GM10248 (cell line): ENCODE results near the gene TRA2B.
"Not testable (repeated sequence)": the region's sequence is repeated elsewhere in the genome, so short reads cannot be mapped to it uniquely, and the experiment has no call there.

ENCODE experiments used
- CTCF ChIA-PET: fragments of 300-600 bp; sonication (Branson Sonifier 250); formaldehyde crosslinking; extraction: SDS; loops from one replicate; lab custom pipeline; 2021; ENCODE audit warnings: antibody characterized with exemption; lab: Yijun Ruan, JAX
- POLR2A ChIA-PET: fragments of 350-650 bp; sonication (Branson Sonifier 250); formaldehyde crosslinking; extraction: SDS; loops from one replicate; lab custom pipeline; 2020; ENCODE audit warnings: antibody characterized with exemption; lab: Yijun Ruan, JAX
- DNase-seq: peaks from one replicate; pipeline ENCODE4 v3.0.0; 2012; ENCODE audit errors: extremely low spot score
- TF ChIP-seq, protein P1 (sequence below): IDR thresholded peaks from 2 replicates; pipeline ENCODE4 v1.5.1; 2012; ENCODE audit warnings: mild to moderate bottlenecking, low read depth; ENCODE audit errors: extremely low read depth, missing control alignments, control extremely low read depth

The TRA2B gene

DNA sequence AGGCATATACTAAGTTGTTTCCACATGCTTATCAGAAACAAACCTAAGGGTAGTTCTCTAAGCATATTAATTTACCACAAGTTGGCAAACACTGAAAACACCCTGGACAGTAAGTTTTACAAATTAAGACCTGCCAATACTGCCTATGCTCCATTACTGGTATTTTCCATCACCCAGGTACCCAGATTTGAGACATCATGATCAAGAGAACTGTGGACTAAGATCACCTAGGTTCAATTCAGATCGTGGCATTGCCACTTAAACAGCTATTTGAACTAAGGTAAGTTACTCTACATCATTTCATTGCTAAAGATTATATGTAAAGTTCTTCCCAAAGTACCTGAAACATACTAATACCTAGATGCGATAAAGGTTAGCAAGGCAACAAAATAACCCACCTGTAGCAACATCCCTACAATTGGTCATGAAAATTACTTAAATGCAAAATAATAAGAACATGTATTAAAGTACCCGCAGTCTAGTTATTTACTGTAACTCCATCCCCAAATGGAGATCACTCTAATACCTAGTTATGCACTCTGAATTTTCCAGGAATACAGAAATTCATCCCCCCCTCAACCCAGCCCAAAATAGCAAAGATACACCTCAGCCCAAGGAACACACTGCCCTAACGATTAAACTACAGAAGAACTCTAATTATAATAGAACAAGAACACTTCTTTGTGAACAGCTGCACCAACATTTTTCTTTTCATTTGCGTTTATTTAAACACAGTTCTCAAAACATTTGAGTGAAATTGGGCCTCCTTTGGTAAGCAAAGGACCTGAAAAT lies 21.6 kb downstream of the TRA2B start:
- CTCF ChIA-PET = interaction anchor here (1.2 kb wide), 1 partner anchor 27 kb away, joined by 3 read pairs; no protein-coding TSS in a partner anchor
- no peak for DNase-seq
- TF ChIP-seq, protein P1, sequence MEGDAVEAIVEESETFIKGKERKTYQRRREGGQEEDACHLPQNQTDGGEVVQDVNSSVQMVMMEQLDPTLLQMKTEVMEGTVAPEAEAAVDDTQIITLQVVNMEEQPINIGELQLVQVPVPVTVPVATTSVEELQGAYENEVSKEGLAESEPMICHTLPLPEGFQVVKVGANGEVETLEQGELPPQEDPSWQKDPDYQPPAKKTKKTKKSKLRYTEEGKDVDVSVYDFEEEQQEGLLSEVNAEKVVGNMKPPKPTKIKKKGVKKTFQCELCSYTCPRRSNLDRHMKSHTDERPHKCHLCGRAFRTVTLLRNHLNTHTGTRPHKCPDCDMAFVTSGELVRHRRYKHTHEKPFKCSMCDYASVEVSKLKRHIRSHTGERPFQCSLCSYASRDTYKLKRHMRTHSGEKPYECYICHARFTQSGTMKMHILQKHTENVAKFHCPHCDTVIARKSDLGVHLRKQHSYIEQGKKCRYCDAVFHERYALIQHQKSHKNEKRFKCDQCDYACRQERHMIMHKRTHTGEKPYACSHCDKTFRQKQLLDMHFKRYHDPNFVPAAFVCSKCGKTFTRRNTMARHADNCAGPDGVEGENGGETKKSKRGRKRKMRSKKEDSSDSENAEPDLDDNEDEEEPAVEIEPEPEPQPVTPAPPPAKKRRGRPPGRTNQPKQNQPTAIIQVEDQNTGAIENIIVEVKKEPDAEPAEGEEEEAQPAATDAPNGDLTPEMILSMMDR = no peak
- POLR2A ChIA-PET = no interaction called here

DNA sequence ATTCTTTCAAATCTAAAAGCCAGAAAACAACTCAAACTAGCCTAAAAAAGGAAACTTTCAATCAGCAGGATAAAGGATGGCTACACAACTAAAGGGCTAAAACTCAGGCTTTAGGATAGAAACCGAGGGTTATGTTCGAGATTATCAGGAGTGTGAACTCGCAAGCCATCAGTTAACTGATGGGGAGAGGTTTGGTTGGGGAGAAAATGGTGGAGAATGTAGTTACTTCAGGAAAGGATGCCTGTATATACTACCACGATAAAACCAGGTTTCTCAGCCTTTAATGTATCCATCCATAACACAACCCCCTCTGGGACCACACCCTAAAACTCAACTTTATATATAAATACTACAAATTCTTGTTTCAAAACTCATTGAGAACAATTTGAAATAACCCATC lies 22.2 kb downstream of the TRA2B start:
- TF ChIP-seq, protein P1 = no peak
- no peak for DNase-seq
- ChIA-PET CTCF (interaction anchor here (2.4 kb wide), 1 partner anchor 28 kb away, joined by 9 read pairs; no protein-coding TSS in a partner anchor), POLR2A (interaction anchor here (1.8 kb wide), 1 partner anchor 14 kb away, joined by 6 read pairs; no protein-coding TSS in a partner anchor)

DNA sequence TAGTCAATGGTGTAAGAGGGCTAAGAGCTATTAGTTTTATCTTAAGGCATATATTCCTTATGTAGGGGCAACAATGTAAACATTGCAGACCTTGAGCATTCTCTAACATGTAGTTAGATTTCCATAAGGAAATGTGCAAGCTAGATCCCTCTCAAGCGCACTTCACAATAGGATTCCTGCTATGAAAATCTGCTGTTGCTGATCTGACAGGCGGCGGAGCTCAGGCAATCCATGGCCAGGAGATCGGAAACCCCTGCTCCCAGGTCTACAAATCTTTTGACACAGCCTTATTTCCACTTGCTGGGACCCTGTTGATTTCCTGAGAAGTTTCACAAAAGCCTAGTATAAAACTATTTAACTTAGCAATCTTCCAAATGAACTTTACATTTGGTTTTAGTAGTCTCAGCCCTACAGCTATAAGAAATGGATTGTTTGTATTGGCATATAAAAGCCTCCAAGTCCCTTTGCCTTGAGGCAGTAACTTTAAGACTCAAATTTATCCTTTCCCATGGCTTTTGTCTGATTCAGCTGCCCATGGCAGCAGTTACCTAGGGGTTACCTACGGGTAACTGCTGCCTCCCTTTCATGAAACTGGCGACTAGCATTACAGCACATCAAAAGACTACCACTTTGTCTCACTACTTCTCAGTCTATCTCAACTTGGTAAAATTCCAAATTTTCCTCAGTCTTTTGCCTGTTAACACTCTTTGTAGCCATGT lies 22.7 kb downstream of the TRA2B start:
- ChIA-PET CTCF (interaction anchor here (1.3 to 2.4 kb wide), 3 partner anchors 9 to 28 kb away, joined by 4 to 9 read pairs (median 6); no protein-coding TSS in a partner anchor), POLR2A (interaction anchor here (0.8 to 1.8 kb wide), 4 partner anchors 10 to 28 kb away, joined by 3 to 6 read pairs (median 4); no protein-coding TSS in a partner anchor)
- TF ChIP-seq, protein P1 = no peak
- no peak for DNase-seq

DNA sequence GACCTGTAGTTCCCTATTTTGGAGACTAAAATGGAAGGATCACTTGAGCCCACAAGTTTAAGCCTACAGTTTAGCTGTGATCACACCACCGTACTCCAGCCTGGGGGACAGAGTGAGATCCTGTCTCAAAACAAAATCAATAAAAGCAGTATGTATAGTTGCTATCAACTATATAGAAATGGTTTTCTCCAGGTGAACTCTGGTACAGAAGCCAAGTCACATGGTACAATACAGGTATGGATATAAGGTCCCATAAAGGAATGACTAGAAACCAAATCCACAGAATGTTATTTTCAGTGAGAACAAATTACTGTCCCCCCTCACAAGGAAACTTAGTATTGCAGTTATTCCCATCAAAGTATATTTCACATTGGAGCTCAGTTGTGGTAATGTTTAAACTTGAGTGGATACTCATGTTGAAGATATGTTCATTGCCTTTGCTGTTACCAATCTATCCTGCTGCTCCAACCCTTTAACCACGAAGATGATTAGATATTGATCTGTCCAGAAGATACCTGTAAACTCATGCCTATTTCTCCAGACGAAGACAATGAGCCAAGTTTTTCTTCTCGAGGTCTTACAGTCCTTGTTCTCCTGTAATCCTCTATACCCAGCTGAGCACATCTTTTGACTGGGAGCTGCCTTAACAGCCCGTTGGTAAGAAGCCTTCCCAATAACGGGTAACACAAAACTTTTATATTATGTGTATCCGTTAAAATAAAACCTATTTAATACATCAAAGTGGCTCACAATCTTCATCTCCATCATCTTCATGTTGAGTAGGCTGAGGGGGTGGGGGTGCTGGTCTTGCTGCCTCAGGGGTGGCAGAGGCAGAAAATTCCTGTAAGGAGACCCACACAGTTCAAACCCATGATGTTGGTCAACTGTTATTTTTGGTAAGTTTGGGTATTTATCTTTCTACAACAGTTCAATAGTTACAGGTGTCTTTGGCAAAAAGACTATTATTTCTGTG lies 24.6 kb downstream of the TRA2B start:
- CTCF ChIA-PET = interaction anchor here (1.2 to 2.4 kb wide), 3 partner anchors 14 to 254 kb away, joined by 3 to 9 read pairs (median 6); no protein-coding TSS in a partner anchor
- TF ChIP-seq, protein P1 = no peak
- no peak for DNase-seq
- POLR2A ChIA-PET = interaction anchor here (0.6 to 0.9 kb wide), 5 partner anchors 10 to 895 kb away, joined by 3 to 5 read pairs (median 4); no protein-coding TSS in a partner anchor

DNA sequence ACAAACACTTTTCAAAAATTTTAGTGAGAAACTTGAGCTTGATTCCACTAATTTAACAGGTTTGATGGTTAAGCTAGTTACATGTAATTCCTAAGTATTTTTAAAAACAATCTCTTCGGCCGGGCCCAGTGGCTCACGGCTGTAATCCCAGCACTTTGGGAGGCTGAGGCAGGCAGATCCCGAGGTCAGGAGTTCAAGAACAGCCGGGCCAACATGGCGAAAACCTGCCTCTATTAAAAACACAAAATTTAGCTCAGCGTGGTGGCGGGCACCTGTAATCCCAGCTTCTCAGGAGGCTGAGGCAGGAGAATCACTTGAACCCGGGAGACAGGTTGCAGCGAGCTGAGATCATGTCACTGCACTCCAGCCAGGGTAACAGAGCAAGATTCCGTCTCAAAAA lies 25.3 kb downstream of the TRA2B start:
- TF ChIP-seq, protein P1 = no peak
- ChIA-PET POLR2A (interaction anchor here (0.6 to 0.9 kb wide), 5 partner anchors 11 to 896 kb away, joined by 3 to 5 read pairs (median 4); no protein-coding TSS in a partner anchor), CTCF (interaction anchor here (0.6 to 1.4 kb wide), 4 partner anchors 13 to 253 kb away, joined by 3 to 6 read pairs (median 4); no protein-coding TSS in a partner anchor)
- no peak for DNase-seq

DNA sequence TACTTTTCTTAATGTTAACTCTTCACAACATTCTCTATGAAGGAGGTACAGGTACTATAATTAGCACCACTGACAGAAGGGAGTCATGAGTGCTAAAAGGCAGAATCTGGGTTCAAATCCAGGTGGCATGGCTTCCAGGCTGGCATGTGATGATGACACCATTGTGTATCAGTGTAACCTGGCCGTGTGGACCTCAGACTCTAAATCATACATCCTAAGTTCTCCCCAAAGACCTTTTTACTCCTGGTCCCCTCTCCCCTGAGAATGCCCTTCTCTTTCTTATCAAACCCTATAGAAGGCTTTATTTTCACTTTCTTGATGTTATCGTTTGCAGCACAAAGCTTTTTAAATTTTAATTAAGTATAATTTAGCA lies 26.8 kb downstream of the TRA2B start:
- DNase-seq, POLR2A ChIA-PET: not testable (repeated sequence)
- CTCF ChIA-PET = interaction anchor here (1.3 to 1.4 kb wide), 3 partner anchors 11 to 251 kb away, joined by 4 to 6 read pairs (median 4); no protein-coding TSS in a partner anchor

DNA sequence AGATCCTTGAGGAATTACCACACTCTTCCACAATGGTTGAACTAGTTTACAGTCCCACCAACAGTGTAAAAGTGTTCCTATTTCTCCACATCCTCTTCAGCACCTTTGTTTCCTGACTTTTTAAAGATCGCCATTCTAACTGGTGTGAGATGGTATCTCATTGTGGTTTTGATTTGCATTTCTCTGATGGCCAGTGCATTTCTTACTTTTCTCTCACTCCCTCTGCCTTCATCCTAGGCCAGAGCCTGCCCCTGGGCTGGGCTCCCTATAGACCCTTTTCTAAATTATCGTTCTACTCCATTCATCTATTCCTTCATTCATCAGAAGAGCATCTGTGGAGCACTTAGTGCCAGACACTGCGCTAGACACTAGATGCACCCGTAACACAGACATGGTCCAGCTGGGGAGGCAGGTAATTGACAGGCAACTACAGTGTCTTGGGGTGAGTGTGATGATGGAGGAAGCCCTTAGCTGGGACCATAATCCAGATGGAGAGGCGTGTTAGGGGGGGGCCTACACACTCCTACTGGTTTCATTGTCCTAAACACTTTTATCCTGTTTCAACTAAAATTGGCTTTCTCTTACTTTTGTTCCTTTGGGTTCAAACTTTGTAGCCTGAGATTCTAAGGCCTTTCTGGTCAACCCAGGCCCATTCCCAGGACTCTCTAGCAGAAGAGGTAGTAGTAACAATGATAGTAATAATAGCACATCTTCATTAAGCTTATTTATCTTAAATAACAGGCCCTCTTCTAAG lies 27.3 kb downstream of the TRA2B start:
- ChIA-PET POLR2A (interaction anchor here (0.7 kb wide), 1 partner anchor 548 kb away, joined by 5 read pairs; no protein-coding TSS in a partner anchor), CTCF (interaction anchor here (1.4 kb wide), 1 partner anchor 33 kb away, joined by 4 read pairs; no protein-coding TSS in a partner anchor)
- DNase-seq = not testable (repeated sequence)

DNA sequence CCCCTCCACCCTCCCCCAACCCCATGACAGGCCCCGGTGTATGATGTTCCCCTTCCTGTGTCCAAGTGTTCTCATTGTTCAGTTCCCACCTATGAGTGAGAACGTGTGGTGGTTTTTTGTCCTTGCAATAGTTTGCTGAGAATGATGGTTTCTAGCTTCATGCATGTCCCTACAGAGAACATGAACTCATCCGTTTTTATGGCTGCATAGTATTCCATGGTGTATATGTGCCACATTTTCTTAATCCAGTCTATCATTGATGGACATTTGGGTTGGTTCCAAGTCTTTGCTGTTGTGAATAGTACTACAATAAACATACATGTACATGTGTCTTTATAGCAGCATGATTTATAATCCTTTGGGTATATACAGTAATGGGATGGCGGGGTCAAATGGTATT lies 27.9 kb downstream of the TRA2B start:
- CTCF ChIA-PET, DNase-seq: not testable (repeated sequence)
- POLR2A ChIA-PET = interaction anchor here (0.7 kb wide), 1 partner anchor 548 kb away, joined by 5 read pairs; no protein-coding TSS in a partner anchor
